Stromal cell of bone marrow (primary cell): ENCODE data around the gene CFLAR.
"Not testable (repeated sequence)": the region's sequence is repeated elsewhere in the genome, so short reads cannot be mapped to it uniquely, and the experiment has no call there.

ENCODE experiments used
- DNase-seq: peaks from one replicate; pipeline ENCODE4 v3.0.0-alpha.2; 2012; ENCODE audit warnings: low read depth

CFLAR gene

DNA sequence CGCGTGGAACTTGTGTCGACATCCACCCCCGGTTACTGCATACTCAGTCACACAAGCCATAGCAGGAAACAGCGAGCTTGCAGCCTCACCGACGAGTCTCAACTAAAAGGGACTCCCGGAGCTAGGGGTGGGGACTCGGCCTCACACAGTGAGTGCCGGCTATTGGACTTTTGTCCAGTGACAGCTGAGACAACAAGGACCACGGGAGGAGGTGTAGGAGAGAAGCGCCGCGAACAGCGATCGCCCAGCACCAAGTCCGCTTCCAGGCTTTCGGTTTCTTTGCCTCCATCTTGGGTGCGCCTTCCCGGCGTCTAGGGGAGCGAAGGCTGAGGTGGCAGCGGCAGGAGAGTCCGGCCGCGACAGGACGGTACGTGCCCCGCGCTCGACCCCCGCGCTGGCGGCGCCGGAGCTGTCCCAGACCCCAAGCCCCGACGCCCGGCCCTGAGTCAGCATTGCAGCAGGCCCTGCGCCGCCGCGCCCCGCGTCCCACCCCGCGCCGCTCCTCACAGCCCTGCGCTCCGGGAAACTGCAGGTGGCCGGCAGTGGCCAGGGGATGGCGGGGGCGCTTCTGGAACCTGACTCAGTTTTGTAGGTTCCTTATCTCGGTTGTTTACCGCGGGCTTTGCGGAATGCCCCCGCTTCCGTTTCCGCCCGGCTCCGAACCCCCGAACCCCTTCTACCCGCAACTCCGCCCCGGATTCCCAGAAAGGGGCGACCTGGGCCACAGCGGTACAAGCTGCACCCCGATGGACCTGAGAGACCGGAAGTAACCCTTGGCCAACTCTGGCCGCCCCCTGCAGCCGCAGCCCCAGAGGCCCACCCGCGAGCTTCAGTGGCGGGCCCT lies at the start of gene CFLAR:
Gene CFLAR, plus strand, starts transcription at position 50 of the 844 bp plus-strand sequence. CDS start 13,702 bp downstream, outside the sequence.
- DNase-seq, result peak; percentile 53

- DNase-seq, result no peak
Measured at GRCh38 chr2:201070948-201071478, 45.0 kb upstream of the CFLAR start.

DNA sequence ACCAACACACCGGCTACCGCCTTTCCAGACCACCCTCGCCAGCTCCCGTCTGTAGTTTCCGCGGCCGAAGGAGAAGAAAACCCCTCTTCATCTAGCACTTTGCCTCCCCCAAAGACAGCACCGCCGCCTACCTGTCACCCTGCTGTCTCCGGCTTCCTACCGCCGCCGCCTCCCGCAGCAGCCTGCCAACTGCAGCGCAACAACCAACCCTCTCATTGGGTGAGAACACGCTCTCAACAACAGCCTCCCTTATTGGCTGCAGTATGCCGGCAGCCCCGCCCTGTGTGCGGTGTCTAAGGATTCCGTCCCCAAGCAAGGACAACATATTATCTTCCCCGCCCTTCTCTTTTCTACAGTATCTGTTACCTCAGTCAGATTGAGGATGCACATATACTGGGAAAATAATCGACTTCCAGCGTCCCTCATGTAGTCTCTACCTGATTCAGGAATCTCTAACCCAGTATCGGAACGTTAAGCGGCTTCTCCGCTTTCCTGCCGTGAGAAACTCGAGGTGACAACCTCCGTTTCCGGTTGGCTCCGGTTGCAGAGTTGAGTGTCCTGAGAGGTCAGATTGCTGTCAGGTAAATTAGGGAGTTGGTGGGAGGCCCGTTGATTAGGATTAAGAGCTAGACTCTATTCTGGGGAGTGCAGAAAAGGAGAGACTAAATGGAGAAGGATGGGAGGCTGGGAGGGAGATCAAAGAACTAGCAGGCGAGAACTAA lies 44.3 kb upstream of the CFLAR start, which contains the start of the genes HYCC2 and NDUFB3:
Gene HYCC2, minus strand, starts transcription at position 193 of the 722 bp plus-strand sequence. CDS start 47,662 bp downstream, outside the sequence.
Gene NDUFB3, plus strand, starts transcription at position 523 of the 722 bp plus-strand sequence. CDS start 6,882 bp downstream, outside the sequence.
- peak; percentile 82 for DNase-seq

DNA sequence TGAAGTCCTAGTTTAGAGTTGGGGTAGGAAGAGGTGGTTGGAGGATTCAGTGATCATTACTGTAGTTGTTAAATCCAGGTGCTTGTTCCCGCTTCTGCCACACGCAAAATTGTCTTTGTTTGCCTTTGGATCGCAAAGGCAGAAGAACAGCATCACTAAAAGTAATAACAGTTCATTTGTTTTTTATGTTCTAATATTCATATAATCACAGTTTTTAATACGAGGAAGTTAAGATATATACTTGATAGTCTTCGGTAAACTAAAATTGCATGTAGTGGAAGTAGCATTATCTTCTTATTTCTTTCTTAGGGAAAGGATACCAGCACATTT lies 43.8 kb upstream of the CFLAR start:
- no peak for DNase-seq

DNA sequence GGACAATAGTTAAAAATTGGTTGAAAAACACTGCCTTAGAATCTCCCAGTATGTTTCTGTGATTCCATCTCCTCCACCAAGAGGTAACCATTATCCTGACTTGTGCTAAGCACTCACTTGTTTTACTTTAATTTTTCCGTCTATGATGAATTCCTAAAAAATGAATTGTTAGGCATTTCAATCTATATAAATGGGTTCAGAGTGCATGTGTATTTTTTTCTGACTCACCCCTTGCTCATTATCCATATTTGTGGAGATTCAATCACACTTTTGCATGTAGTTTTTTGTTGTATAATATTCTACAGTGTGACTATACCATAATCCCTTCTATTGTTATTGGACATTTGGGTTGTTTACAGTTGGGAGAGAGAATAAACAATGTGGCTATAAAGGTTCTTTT lies 42.9 kb upstream of the CFLAR start:
- DNase-seq, result no peak

- no peak for DNase-seq
Measured at GRCh38 chr2:201074996-201075395, 41.0 kb upstream of the CFLAR start.

- no peak for DNase-seq
Measured at GRCh38 chr2:201084863-201085262, 31.1 kb upstream of the CFLAR start.

DNA sequence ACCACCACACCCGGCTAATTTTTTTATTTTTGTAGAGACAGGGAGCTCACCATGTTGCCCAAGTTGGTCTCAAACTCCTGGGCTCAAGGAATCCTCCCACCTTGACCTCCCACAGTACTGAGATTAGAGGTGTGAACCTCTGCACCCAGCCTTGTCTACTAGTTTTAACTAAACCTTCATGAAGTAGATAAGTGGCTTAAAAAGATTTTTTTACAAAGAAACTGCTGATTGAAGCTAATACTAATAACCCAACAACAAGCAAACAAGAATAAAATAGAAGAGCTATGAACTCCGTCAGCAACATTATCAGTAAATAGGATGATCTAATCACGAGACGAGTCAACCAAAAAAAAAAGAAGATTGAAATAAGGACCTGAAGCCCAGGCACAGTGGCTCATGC lies 25.4 kb upstream of the CFLAR start:
- DNase-seq, result no peak

DNA sequence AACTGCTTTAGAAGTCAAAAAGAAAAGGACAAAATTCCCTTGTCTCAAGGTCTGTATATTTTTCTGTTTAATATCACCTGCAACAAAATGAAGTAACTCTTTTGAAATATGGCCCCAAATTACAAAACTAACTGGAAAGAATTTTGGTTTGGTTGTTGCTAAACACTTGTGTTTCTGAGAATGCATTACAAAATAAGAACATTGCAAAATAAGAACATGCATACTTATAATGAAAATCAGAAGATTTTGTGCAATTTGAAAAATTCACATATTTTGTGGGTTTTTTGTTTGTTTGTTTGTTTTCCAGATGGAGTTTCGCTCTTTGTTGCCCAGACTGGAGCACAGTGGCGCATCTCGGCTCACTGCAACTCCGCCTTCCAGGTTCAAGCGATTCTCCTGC lies 22.4 kb upstream of the CFLAR start:
- DNase-seq, result no peak

DNA sequence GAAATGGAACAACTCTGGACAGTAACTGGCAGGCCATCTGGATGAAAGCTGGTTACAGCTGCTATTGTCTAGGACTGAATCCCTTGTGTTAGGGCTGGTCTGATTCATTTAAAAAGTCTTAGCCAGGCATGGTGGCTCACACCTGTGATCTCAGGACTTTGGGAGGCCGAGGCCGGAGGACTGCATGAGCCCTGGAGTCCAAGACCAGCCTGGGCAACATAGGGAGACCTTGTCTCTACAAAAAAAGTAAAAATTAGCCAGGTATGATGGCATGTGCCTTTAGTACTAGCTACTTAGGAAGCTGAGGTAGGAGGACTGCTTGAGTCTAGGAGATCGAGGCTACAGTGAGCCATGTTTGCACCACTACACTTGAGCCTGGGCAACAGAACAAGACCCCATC lies 15.5 kb upstream of the CFLAR start:
- DNase-seq, result no peak

- no peak for DNase-seq
Measured at GRCh38 chr2:201105759-201106158, 10.2 kb upstream of the CFLAR start.

- no peak for DNase-seq
Measured at GRCh38 chr2:201107624-201108023, 8.3 kb upstream of the CFLAR start.

GRCh38 chr2:201108341-201108740 lies 7.6 kb upstream of the CFLAR start:
- DNase-seq, result no peak

DNA sequence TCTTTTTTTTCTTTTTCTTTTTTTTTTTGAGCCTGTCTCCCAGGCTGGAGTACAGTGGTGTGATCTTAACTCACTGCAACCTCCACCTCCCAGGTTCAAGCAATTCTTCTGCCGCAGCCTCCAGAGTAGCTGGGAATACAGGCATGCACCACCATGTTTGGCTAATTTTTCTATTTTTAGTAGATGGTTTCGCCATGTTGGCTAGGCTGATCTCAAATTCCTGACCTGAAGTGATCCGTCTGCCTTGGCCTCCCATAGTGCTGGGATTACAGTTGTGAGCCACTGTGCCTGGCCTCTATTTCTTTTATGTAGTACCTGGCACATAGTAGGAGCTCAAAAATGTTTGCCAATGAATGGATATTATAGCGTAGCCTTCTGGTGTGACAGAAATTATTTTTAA lies 6.8 kb upstream of the CFLAR start:
- no peak for DNase-seq

DNA sequence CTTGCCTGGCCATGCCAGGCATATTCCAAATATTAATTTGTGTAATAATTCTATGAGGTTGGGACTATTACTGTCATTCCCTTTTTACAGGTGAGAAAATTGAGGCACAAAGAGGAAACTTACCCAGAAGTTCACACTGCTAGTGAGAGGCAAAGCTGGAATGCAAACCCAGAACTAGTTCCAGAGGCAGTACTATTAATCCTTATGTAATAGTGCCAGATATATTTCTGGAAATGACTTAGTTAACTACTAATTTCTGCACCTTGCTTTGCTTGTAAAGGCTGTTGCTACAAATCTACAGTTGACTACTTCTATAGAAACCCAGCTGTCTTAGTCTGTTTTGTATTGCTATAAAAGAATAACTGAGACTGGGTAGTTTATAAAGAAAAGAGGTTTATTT lies 5.3 kb upstream of the CFLAR start:
- DNase-seq, result no peak

GRCh38 chr2:201111096-201111495 lies 4.9 kb upstream of the CFLAR start:
- DNase-seq, result no peak

DNA sequence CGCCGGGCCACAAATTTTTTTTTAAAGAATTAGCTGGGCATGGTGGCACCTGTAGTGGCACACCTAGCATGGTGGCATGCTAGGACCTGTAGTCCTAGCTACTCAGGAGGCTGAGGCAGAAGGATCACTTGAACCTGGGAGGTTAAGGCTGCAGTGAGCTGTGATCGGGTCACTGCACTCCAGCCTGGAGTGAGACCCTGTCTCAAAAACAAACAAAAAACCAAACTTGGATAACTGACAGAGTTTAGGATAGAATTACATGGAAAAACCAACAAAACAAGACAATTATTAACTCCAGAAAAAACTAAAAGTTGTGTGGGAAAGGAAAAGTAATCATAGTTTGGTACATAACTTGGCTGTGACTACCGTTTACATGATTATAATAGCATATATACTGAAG lies 1.6 kb upstream of the CFLAR start:
- no peak for DNase-seq

- DNase-seq, result no peak
Measured at GRCh38 chr2:201114846-201115245, 1.1 kb upstream of the CFLAR start.

- peak; percentile 81 for DNase-seq
Measured at GRCh38 chr2:201116959-201117734, 1.2 kb downstream of the CFLAR start.

DNA sequence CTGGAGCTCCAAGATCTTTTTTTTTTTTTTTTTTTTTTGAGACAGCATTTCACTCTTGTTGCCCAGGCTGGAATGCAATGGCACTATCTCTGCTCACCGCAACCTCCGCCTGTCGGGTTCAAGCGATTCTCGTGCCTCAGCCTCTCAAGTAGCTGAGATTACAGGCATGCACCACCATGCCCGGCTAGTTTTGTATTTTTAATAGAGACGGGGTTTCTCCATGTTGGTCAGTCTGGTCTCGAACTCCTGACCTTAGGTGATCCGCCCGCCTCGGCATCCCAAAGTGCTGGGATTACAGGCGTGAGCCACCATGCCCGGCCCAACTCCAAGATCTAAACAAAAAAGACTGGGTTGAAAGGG lies 1.8 kb downstream of the CFLAR start:
- DNase-seq, result not testable (repeated sequence)

DNA sequence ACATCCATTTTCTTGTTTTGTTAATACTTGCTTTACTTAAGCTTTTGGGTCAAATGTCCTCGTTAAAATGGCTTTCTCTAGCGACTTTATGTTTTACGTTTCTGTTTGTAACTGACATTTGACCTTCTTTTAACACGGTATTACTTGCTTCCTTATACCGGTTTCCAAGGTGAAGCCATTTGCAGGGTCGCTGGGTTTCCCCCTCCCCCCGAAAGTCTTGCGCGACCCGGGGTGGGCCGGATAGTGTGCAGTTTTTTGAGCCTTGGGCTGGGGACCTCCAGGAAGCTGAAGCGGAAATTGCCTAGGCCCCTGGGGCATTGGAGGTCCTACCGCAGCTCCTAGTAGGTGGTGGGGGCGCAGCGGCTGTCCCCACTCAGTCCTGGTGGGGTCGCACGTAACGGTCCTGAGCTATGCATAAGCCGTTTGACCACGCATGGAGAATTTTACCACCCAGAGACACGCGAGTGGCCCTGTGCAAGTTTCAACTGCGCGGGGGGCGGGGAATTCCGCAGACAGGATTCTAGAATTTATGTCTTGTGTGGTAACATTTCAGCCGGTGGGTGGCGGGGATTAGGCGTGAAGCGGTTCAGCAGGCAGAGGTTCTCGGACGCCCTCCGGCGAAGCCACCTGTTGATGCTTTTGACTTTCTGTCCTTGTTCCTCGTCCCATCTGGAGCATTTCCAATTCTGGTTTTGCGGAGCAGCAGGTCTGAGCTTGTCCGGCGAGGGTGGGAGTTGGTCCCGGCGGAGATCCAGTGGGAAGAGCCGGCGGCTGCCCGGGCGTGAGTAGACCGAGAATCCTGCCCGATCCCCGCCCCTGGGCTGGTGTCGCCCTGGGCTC lies 2.4 kb downstream of the CFLAR start:
- peak; percentile 64 for DNase-seq
